Panc1 (cell line): ENCODE results near the gene KRTAP20-1. TPM values are rescaled to one million over a fixed set of nuclear protein-coding genes. Genes with fewer than 3 reads are reported as not detected.

Experiments used
- ATAC-seq: fragments of 200-7000 bp; cut with Tn5 transposase; 2 replicates; pipeline ENCODE4 v1.9.1; 2020; ENCODE audit warnings: mild to moderate bottlenecking, moderate library complexity
- BruUV-seq: library from RNA; stranded (reverse); fragments of 400-500 nt; replicated peaks from 2 replicates; lab custom pipeline; 2021; lab: Mats Ljungman, UMichigan
- CTCF ChIA-PET: fragments of 300-600 bp; sonication (Branson Sonifier 250); formaldehyde crosslinking; loops from one replicate; lab custom pipeline; 2022; ENCODE audit warnings: antibody characterized with exemption; lab: Charles Lee
- POLR2A ChIA-PET: fragments of 300-600 bp; sonication (Branson Sonifier 250); formaldehyde crosslinking; loops from one replicate; lab custom pipeline; 2022; ENCODE audit warnings: antibody characterized with exemption; lab: Charles Lee
- DNase-seq: peaks from one replicate; pipeline ENCODE4 v3.0.0-alpha.2; 2010; ENCODE audit warnings: low read depth, low spot score
- H3K27ac ChIP-seq: 2 replicates; pipeline ENCODE4 v1.5.1; 2011; ENCODE audit warnings: mild to moderate bottlenecking, low read length, inconsistent platforms
- H3K27me3 ChIP-seq: fragments of 200-500 bp; sonication (Bioruptor generic); 2 replicates; pipeline ENCODE4 v1.6.0; 2014; ENCODE audit warnings: low read length, inconsistent platforms; ENCODE audit not compliant: control insufficient read depth, insufficient read depth
- H3K36me3 ChIP-seq: fragments of 200-500 bp; sonication (Bioruptor generic); 2 replicates; pipeline ENCODE4 v1.5.1; 2014; ENCODE audit warnings: inconsistent platforms, mild to moderate bottlenecking, low read length, moderate library complexity; ENCODE audit not compliant: control insufficient read depth, insufficient read depth
- H3K4me1 ChIP-seq: 2 replicates; pipeline ENCODE4 v1.5.1; 2011; ENCODE audit warnings: inconsistent platforms, mild to moderate bottlenecking, low read length, moderate library complexity; ENCODE audit not compliant: control insufficient read depth, insufficient read depth
- H3K4me3 ChIP-seq, 2 experiments: 2 replicates each; pipeline ENCODE4 v1.5.1; 2011 to 2012; ENCODE audit warnings: low read depth in 2 of 2, low read length in 2 of 2, mild to moderate bottlenecking in 2 of 2, inconsistent platforms in 1 of 2, moderate library complexity in 1 of 2
- H3K9me3 ChIP-seq: fragments of 200-500 bp; sonication (Bioruptor generic); 2 replicates; pipeline ENCODE4 v1.5.1; 2014; ENCODE audit warnings: low read depth, mild to moderate bottlenecking, inconsistent platforms, low read length, moderate library complexity; ENCODE audit not compliant: control insufficient read depth, insufficient read depth
- CTCF ChIP-seq: fragments of 450-650 bp; IDR thresholded peaks from 2 replicates; pipeline ENCODE4 v1.5.1; 2017; ENCODE audit warnings: mild to moderate bottlenecking
- POLR2AphosphoS5 ChIP-seq: IDR thresholded peaks from 2 replicates; pipeline ENCODE4 v1.6.1; 2012; ENCODE audit warnings: mild to moderate bottlenecking, low read depth, low read length, moderate library complexity
- REST ChIP-seq, 2 experiments: IDR thresholded peaks; 2 replicates each; pipeline ENCODE4 v1.6.1; 2011 to 2012; ENCODE audit warnings: low read depth in 2 of 2, control low read depth in 1 of 2, low read length in 1 of 2, mild to moderate bottlenecking in 1 of 2, moderate library complexity in 1 of 2; ENCODE audit not compliant: insufficient read depth in 1 of 2
- SIN3A ChIP-seq: IDR thresholded peaks from 2 replicates; pipeline ENCODE4 v1.6.1; 2012; ENCODE audit warnings: low read depth, mild to moderate bottlenecking, low read length, moderate library complexity, borderline replicate concordance; ENCODE audit not compliant: insufficient read depth
- TCF7L2 ChIP-seq: IDR thresholded peaks from 2 replicates; pipeline ENCODE4 v1.6.1; 2011; ENCODE audit warnings: mild to moderate bottlenecking, low read depth, low read length, inconsistent platforms
- in situ Hi-C: cut with HindIII; loops from 2 replicates; pipeline ENCODE4 v1.10.0; 2016; ENCODE audit warnings: low sequenced_read_pairs, low pct_unique_long_range_greater_than_20kb
- intact Hi-C: fragments of 100-400 bp; cut with micrococcal nuclease; formaldehyde crosslinking; loops from one replicate; pipeline ENCODE4 v1.10.0; 2022; ENCODE audit not compliant: unreplicated experiment
- total RNA-seq: library from RNA; stranded (reverse); gene quantifications from one replicate; pipeline ENCODE4 v1.2.1, GENCODE V29; 2021; ENCODE audit not compliant: unreplicated experiment

The KRTAP20-1 gene
- total RNA-seq, 1 experiment from 2014 or later, result not detected

GRCh38 chr21:30620522-30620921, 4.3 kb downstream of the KRTAP20-1 start, which contains the start of gene KRTAP20-4:
Gene KRTAP20-4, plus strand, starts transcription at chr21:30620627.
- POLR2A ChIA-PET, result no interaction called here
- no peaks in the 10 kb centered on the region for H3K9me3 ChIP-seq
- intact Hi-C loops (no loop called here), in situ Hi-C loops (no loop called here)
- H3K4me1 ChIP-seq, result no peaks in the 10 kb centered on the region
- TF ChIP-seq REST (IDR thresholded peaks at IDR 0.05; ENCODE audit: insufficient read depth in 1 of 2, low read depth in 2 of 2, low read length in 1 of 2), result no peak
- TF ChIP-seq TCF7L2, result no peak
- TF ChIP-seq CTCF, result no peak
- no peak for TF ChIP-seq POLR2AphosphoS5
- no peak for TF ChIP-seq SIN3A
- H3K27ac ChIP-seq, result no peak within 1 kb of the TSS
- BruUV-seq, result no TSS peak
- H3K27me3 ChIP-seq, result no peaks in the 10 kb centered on the region
- ATAC-seq (no peak), DNase-seq (no peak)
- H3K4me3 ChIP-seq, result no peak within 1 kb of the TSS
- CTCF ChIA-PET, result no interaction called here
- no peaks in the 10 kb centered on the region for H3K36me3 ChIP-seq

DNA sequence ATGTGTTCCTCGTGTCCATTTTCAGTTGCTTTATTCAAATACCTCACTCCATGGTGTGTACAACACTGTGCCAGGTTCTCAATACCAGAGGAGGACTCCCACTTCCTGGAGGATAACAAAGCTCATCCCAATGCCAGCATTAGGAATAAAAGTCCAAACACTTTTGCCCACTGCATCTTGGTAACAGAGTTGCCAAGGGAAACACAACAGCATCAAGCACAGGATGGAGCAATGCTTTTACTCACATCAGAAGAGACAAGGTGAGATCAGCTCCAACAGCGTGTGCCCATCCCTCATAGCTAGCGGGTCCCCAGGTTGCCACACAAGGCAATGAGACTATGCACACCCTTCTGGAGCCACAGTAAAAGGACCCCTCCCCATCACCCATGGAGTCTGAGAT, 7.1 kb downstream of the KRTAP20-1 start:
- intact Hi-C loops (no loop called here), in situ Hi-C loops (no loop called here)
- CTCF ChIA-PET, result no interaction called here
- POLR2A ChIA-PET, result no interaction called here
- H3K4me1 ChIP-seq, result no peaks in the 10 kb centered on the region
- DNase-seq, result no peak
- no TSS peak for BruUV-seq
- H3K27me3 ChIP-seq, result no peaks in the 10 kb centered on the region
- H3K9me3 ChIP-seq, result no peaks in the 10 kb centered on the region
- TF ChIP-seq CTCF (no peak), POLR2AphosphoS5 (no peak), TCF7L2 (no peak), REST (IDR thresholded peaks at IDR 0.05; ENCODE audit: insufficient read depth in 1 of 2, low read depth in 2 of 2, low read length in 1 of 2) (no peak), SIN3A (no peak)
- H3K4me3 ChIP-seq, result no peak overlapping the region
- H3K27ac ChIP-seq, result no peak overlapping the region
- no peaks in the 10 kb centered on the region for H3K36me3 ChIP-seq
- no peak for ATAC-seq
